Stimulated activated CD8-positive, alpha-beta memory T cell treated with anti-CD3 and anti-CD28 coated beads, Interleukin-4, amount 100 ng/mL, for 4 hours (primary cell): ENCODE results near the gene ACAA1.
"Not testable (repeated sequence)": the region's sequence is repeated elsewhere in the genome, so short reads cannot be mapped to it uniquely, and the experiment has no call there.

Experiments used
- DNase-seq, 2 donors: peaks; one replicate each; pipeline ENCODE4 v3.0.0-alpha.2; 2020; ENCODE audit warnings: low read depth in 2 of 2, low spot score in 1 of 2

Gene ACAA1

DNA sequence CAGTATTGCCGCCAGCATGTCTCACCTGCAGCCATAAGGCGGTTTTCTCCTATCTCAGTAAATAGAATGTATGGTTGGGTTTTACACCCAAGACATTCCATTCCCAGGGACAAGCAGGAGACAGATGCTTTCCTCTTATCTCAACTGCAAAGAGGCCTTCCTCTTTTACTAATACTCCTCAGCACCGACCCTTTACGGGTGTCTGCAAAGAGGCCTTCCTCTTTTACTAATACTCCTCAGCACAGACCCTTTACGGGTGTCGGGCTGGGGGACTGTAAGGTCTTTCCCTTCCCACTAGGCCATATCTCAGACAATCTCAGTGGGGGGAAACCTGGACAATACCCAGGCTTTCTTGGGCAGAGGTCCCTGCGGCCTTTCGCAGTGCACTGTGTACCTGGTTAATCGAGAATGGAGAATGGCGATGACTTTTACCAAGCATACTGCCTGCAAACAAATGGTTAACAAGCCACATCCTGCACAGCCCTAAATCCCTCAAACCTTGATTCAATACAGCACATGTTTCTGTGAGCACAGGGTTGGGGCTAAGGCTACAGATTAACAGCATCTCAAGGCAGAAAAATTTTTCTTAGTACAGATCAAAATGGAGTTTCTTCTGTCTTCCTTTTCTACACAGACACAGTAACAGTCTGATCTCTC lies 1.2 kb downstream of the ACAA1 start:
- not testable (repeated sequence) for DNase-seq

DNA sequence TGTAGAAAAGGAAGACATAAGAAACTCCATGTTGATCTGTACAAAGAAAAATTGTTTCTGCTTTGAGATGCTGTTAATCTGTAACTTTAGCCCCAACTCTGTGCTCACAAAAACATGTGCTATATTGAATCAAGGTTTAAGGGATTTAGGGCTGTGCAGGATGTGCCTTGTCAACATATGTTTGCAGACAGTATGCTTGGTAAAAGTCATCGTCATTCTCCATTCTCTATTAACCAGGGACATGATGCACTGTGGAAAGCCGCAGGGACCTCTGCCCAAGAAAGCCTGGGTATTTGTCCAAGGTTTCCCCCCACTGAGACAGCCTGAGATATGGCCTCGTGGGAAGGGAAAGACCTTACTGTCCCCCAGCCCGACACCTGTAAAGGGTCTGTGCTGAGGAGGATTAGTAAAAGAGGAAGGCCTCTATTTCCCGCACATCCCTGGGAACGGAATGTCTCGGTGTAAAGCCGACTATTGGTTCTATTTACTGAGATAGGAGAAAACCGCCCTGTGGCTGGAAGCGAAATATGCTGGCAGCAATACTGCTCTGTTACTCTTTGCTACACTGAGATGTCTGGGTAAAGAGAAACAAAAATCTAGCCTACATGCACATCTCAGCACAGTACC lies 2.3 kb downstream of the ACAA1 start:
- not testable (repeated sequence) for DNase-seq

DNA sequence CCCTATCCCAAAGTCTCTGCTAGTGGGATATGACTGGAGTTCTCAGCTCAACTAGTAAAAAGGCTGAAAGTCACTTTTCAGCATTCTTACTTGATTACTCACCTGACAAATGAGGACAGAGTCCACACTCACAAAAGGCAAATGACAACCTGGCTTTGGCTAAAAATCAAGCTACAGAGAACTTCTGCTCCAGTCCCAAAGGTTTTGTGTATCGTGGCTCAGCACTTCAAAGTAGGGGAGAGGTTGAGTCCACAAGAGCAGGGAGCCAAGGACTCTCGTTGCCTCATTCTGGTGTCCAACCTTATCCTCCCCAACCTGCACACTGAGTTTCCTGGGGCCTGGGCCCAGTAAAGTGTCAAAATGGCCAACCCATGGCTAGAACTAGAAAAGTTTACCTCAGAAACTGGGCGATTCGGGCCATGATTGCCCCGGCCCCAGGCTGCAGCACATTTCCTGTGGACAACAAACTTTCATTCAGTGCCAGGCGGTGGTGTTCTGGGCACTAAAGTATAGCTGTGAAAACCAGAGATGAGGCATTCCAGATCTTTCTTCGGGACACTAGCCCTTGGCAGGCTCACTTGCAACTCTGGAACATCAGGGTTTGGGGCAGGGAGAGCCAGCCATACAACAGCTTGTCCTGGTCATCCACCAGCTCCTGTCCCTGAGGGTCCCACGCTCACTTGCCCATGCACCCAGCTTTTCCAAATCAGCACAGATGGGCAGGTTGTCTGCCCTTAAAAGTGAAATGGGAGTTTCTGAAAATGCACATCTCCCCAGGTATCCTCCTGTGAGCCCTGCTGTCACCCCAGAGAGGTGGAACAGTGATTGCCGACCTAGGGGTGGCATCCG lies 3.1 kb downstream of the ACAA1 start:
- DNase-seq = no peak

DNA sequence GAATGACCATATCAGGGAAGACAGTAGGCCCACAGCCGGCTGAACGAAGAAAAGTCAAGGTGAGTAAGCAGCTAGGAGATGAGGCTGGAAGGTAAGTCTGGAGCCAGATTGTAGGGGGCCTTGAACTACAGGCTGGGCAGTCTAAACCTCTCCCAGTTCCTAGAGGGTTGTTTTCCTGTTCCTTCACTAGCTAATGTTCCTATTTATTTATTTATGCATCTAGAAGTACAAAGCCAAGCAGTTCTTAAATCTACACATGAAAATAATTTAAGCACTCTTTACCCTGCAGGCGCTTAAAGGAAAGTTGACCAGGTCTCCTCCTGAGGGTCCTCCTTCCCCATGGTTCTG lies 3.7 kb downstream of the ACAA1 start:
- no peak for DNase-seq

DNA sequence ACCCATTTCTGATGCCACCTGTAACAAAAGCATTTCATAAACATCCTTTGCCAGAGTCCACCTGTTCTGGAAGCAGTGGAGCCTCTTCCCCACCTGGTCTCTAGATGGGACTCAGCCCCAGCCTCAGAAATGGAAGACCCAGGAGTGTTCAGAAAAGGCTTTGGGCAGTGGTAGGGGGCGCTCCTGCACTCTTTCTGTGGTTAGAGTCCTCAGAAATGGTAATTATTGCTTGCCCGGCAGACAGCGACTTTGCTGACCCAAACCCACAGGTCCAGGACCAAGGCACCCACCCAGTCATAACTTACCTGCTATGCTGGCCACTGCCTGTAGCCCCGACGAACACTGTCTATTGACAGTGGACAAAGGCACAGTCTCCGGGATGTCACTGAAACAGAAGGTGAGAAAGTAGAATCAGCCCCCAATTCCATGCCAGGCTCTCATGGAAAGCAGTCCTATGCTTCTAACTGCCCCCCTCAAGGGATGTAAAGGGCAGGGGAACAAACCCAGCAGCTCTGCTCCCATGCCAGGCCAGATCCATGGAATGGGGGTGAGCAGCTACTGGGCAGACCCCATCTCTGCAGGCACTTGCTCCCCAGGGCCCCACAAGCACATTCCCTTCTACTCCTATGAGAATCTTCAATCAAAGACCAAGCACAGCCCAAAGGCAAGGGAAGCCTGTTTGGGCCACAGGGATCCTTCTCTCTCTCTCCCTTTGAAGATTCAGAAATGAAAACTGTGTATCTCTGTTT lies 5.1 kb downstream of the ACAA1 start:
- DNase-seq = no peak

DNA sequence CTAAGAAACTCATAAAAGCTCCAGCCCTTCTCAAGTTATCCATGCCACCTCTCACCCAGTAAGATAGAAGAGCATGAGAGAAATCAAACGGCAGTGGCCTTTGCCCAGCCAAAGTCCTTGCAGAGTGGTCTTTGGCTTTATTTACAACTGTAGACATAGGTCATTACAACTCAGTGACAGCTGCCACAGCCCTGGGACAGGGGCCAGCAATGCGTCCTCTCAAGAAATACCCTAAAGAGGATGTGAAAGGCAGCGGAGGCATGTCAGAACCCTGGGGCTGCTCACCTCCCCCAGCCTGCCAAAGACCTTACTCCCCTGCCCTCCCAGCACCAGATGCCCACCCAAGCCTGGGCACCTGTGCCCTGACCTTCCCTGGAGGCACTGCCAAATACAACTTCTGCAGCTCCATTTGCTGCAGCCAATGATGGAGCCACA lies 6.3 kb downstream of the ACAA1 start:
- no peak for DNase-seq

DNA sequence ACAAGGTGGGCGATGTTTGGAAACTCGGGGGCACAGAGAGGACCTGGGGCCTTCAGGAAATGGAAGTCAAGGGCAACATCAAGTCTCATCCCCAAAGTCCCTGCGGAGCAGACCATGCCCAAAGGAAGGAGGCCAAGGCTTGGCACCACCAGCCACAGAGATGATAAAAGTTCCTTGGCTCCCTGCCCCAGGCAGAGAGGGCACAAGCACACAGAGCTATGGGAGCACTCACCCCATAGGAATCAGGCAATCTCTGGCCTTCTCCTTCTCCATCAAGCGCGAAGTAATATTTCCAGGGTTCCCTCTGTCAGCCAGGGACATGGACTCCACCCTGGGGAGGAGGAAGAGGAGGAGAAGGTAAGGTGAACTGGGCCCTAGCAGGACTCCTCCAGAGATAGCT lies 7.9 kb downstream of the ACAA1 start:
- DNase-seq = no peak

DNA sequence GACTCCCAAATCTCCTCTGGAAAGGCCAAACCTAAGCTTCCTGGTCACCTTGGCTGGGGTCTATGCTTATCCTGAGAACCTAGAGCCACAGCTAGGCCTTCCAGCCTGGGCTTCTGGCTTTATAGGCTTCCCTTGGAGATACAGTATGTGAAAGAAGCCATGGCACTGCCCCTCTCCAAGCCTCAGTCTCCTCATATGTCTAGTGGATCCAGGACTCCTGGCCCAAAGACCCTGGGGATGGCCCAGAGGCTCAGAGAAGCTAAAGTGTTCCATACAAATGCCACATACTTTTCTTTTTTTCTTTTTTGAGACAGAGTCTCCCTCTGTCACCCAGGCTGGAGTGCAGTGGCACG lies 8.6 kb downstream of the ACAA1 start:
- no peak for DNase-seq

DNA sequence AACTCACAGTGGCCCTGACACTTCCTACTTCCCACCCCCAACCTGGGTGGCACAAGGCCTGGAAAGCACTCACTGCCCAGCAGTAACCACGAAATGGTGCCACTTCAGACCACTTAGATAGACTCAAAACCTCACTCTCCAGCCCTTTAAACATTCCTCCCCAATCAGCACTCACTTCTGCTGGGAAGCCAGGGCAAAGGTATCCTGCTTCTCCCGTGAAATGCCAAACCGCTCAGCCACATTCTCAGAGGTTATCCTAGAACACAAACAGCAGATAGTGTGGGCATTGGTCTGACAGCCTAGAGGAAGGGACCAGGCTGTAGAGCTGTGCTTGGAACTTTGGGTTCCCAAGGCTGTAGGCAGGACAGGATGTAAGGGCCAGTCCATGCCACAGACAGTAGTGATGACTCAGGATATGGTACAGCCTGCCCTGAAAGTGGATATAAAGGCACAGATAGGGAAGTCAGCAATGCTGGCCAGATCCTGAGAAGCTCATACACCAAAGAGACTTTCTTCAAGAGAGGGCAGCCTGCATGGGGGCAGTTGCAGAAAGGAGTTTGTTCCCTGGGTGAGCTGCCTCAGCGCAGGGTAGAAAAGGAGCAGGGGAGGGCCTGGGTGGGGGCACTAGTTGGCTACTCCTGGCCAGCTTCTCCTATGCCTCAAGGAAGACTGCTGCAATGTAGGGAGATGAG lies 9.2 kb downstream of the ACAA1 start:
- no peak for DNase-seq

DNA sequence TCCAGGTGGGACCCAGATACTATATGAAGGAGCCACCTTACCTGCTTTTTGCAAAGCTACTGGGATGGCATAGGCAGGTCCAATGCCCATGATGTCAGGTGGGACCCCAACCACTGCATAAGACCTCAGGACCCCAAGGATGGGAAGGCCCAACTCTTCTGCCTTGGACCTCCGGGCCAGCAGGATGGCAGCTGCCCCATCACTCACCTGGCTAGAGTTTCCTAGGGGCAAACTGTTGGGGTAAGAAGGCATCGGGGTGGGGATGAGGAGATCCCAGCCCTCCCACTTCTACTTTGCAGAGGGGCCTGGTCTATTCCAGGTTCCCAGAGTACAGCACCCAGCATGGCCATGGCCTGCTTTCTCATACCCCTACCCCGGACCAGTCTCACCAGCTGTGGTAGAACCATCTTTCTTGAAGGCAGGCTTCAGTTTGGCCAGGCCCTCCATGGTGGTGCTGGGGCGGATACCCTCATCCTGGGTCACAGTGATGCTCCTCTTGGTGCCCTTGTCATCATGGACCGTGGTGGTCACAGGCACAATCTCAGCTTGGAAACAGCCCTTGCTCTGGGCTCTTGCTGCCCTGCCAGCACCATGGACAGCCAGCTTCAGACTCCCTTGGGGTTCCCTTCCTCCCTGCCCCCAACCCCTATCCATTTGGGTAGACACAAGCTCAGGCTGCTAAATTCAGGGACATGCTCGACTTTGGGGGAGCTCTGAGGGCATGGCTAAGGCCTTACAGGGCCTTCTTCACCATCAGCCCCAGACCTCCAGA lies 10.6 kb downstream of the ACAA1 start:
- DNase-seq = no peak

DNA sequence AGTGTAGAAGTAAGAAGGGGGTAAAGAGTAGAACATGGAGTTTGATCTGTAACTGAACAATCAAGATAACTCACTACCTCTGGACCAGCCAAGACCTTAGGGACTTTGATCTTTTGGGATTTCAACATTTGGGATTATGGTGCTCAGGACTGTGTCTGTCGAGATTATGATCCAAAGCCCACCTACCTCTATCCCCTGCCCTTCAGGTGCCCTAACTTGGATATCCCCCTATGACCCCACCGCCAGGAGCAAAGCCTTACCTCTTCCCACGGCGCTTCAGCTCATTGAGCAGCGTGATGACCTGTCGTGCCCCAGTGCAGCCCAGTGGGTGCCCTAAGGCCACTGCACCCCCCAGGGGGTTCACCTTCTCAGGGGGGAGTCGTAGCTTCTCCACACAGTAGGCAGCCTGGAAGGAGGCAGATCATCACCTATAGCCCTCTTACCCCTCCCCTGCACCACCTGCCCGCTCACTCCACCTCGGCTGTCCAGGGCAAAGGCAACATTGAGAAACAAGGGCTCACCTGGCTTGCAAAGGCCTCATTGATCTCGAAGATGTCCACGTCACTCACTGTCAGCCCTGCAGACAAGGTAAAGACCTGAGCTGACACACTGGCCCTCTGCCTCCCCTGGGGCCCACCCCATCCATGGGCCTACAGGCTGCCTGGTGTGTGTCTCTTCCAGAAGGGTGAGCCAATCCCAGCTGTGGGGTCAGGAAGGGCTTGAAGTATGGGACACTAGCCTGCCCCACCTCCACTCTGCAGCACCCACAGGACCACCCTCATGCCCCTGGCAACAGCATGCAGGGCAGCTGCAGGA lies 11.4 kb downstream of the ACAA1 start:
- DNase-seq = no peak

DNA sequence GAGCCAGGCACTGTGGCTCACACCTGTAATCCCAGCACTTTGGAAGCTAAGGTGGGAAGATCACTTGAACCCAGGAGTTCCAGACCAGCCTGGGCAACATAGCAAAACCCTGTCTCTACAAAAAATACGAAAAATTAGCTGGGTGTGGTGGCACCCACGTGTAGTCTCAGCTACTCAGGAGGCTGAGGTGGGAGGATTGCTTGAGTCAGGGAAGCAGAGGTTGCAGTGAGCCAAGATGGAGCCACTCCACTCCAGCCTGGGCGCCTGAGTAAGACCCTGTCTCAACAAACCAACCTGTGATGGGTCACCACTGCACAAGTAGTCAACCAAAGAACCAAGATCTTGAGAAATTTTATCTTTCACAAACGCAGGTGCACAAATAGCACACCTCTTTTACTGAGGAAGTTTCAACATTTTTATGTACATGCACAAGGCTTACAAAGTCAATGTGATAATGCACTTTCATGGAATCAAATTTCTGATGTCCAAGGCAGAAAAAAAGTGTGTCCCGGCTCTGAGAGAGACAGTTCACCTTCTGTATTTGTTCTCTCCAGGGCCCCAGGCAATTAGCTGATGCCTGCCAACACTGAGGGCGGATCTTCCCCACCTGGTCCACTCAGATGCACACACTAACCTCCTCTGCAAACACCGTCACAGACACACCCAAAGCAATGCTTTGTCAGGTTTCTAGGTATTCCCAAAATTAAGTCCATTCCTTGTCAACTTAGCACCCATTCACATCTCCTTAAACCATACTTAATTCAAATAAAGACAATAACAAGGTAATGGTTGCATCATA lies 12.4 kb downstream of the ACAA1 start:
- no peak for DNase-seq

DNA sequence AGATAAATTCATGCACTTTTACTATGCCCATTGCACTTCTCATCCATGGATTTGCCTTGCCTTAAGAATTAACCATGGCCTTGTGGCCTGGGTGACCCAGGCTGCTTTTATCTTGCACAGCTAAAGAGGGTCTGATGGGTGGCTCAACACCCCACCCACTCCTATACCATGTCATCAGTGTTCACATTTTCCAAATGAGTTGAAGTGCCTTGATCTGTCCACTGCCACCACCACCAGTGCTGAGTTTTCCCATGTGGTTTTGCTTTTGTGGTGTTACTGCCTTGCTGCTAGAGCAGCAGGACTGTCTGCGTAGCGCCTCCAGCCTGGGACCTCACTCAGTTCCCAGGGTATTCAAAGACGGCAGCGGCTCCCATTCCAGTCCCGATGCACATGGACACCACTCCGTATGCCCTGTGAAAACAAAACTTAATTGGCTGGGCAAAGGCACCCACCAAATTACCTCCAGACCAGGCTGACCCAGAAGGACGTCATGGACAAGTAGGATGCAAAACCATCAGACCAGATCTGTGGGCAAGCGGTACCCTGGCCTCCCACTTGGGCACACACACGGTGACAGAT lies 14.1 kb downstream of the ACAA1 start:
- DNase-seq = no peak

DNA sequence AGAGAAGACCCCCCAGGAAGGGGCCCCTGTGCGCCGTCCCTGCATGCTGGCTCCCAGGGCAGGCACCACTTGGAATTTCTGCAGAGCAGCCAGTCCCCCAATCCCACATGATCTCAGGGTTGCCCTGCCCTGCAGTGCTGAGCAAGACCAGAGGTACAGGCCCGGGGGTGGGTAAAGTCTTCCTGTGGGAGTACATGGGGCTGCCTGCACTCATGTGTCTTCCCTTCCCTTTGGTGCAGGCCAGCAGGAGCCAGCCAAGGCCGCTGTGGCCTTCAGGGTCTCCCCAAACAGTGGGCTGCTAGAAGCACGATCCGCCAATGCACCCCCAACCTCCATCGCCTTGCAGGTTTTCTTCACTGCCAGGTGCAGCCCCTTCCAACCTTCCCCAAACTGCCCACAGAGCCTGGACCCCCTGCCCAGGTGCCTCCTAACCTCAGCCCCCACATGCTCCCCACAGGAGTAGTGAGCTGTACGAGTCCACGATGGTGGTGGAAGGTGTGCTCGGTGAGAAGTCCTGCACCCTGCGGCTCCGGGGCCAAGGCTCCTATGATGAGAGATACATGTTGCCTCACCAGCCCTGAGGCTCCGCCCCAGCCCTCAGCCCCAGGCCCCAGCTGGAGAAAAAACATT lies 15.0 kb downstream of the ACAA1 start:
- no peak for DNase-seq

DNA sequence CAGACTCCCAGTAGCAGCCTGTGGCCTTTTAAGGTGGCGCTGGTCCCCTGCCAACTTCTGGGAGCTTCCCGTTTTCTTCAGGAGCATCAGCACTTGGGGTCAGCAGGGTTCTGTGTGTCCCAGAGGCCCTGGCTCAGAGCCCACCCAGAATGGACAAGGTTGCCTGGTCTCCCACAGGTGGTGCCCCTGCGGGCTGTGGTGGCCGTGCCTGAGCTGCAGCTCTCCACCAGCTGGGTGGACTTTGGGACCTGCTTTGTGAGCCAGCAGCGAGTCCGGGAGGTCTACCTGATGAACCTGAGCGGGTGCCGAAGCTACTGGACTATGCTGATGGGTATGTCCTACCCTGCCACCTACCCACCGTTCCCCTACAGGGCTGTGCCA lies 15.5 kb downstream of the ACAA1 start:
- DNase-seq = no peak

DNA sequence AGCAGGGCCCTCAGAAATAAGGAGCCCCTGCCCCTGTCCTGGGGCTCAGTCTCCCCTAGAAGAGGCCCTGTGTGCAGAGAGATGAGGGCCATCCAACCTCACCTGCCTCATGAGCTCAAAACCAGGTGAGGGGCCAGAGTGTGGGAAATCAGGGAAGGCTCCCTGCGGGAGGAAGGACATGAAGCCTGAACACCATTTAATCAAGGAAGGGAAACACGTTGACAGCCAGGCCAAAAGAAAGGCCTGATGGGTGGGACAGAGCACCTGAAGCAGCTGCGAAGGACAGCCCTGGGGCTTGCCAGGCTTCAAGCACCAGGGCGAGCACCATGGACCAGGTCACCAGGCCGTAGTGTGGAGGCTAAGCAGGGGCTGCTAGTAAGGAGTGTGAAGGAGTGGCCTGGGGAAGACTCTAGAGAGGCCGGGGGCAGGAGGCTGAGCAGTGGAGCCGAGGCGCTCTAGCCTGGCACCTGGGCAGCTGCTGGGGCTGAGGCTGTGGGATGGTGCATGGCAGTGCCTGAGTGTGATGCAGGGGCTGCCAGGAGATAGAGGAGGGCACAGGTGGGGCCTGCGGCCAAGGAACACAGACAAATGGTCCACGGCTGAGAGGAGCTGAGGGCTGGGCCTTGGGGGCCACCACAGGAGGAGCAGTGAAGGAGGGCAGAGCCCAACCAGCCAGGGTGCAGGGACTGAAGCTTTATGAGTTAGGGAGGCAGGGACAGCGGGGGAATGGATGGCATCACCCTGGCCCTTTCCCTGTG lies 16.1 kb downstream of the ACAA1 start:
- DNase-seq = no peak
